Upper lobe of left lung (tissue), 6 donors: ENCODE measurements around the gene INCENP. TPM values are rescaled to one million over a fixed set of nuclear protein-coding genes. Genes with fewer than 3 reads are reported as not detected.
A peak's percentile ranks its signal among the peaks of the same experiment; 100 is the strongest.

Source experiments
- ATAC-seq, 2 donors: fragments of 200-7000 bp; cut with Tn5 transposase; one replicate each; pipeline ENCODE4 v1.9.1; 2022; ENCODE audit warnings: mild to moderate bottlenecking in 2 of 2, moderate library complexity in 2 of 2; ENCODE audit not compliant: low FRiP score in 2 of 2
- DNase-seq, 2 donors: peaks; one replicate each; pipeline ENCODE4 v3.0.0-alpha.2; 2019 to 2020
- H3K27ac ChIP-seq, 4 donors: fragments of 200-600 bp; sonication (generic); one replicate each; pipeline ENCODE4 v1.5.1; 2016 to 2019
- H3K27me3 ChIP-seq, 4 donors: fragments of 200-600 bp; sonication (generic); one replicate each; pipeline ENCODE4 v1.5.1; 2017 to 2019
- H3K36me3 ChIP-seq, 4 donors: fragments of 200-600 bp; sonication (generic); one replicate each; pipeline ENCODE4 v1.5.1; 2016 to 2019
- H3K4me1 ChIP-seq, 4 donors: fragments of 200-600 bp; sonication (generic); one replicate each; pipeline ENCODE4 v1.5.1; 2018 to 2019
- H3K4me3 ChIP-seq, 4 donors: fragments of 200-600 bp; sonication (generic); one replicate each; pipeline ENCODE4 v1.5.1; 2017 to 2019; ENCODE audit warnings: mild to moderate bottlenecking in 2 of 4, moderate library complexity in 1 of 4
- H3K9me3 ChIP-seq, 4 donors: fragments of 200-600 bp; sonication (generic); one replicate each; pipeline ENCODE4 v1.5.1; 2018 to 2019
- EP300 ChIP-seq, 4 donors: sonication (generic); formaldehyde crosslinking; IDR thresholded peaks; one replicate each; pipeline ENCODE4 v1.5.1; 2017; ENCODE audit warnings: antibody characterized with exemption in 4 of 4, control low read depth in 2 of 4
- POLR2A ChIP-seq, 4 donors: fragments of 450-650 bp; IDR thresholded peaks; one replicate each; pipeline ENCODE4 v1.5.1; 2016 to 2017; ENCODE audit warnings: antibody characterized with exemption in 4 of 4, mild to moderate bottlenecking in 2 of 4
- POLR2AphosphoS5 ChIP-seq, 2 donors: sonication (generic); formaldehyde crosslinking; IDR thresholded peaks; one replicate each; pipeline ENCODE4 v1.5.1; 2017; ENCODE audit warnings: antibody characterized with exemption in 2 of 2
- WGBS, 2 donors: methylation state at CpG; one replicate each; pipeline ENCODE4 v1.1.5; 2017 to 2018; 5-methylcytosine and 5-hydroxymethylcytosine counted together
- total RNA-seq, 6 donors: library from RNA; depleted of rRNA in 4 of 6; stranded (reverse); fragments of >200 nt in 4 of 6; gene quantifications; one replicate each; pipeline versions ENCODE4 v1.1.0 to v1.2.1, GENCODE V29; 2016 to 2021
- TF ChIP-seq, protein P1 (sequence below), 6 experiments: fragments of 450-650 bp in 4 of 6; fragments of 200-600 bp in 2 of 6; sonication (generic) in 2 of 6; IDR thresholded peaks; one replicate each; pipeline ENCODE4 v1.5.1; 2016 to 2019; ENCODE audit warnings: antibody characterized with exemption in 6 of 6
- donor health status: DM: no; HTN: no; CAD: no; lungs with moderate emphysema.
- donor health status: DM: no; HTN: yes; CAD: no; lungs with severe emphysema.

The INCENP gene
- total RNA-seq, 6 donors from 2014 or later = 11.9 to 44.0 (median 19.7) TPM

GRCh38 chr11:62147545-62147944, 23.7 kb downstream of the INCENP start:
- H3K36me3 ChIP-seq = peaks cover 18 to 92% (median 70%) of the 10 kb centered on the region in 4 donors
- H3K9me3 ChIP-seq = no peaks in the 10 kb centered on the region
- no peaks in the 10 kb centered on the region for H3K27me3 ChIP-seq
- DNase-seq = no peak
- 90 to 97% methylated on average over 12 of the region's 12 CpGs for WGBS, 2 donors
- H3K4me3 ChIP-seq = no peak overlapping the region
- ATAC-seq = no peak
- H3K27ac ChIP-seq = no peak overlapping the region
- no peaks in the 10 kb centered on the region for H3K4me1 ChIP-seq
- TF ChIP-seq POLR2A (IDR thresholded peaks at IDR 0.05) = no peak
- TF ChIP-seq, protein P1, sequence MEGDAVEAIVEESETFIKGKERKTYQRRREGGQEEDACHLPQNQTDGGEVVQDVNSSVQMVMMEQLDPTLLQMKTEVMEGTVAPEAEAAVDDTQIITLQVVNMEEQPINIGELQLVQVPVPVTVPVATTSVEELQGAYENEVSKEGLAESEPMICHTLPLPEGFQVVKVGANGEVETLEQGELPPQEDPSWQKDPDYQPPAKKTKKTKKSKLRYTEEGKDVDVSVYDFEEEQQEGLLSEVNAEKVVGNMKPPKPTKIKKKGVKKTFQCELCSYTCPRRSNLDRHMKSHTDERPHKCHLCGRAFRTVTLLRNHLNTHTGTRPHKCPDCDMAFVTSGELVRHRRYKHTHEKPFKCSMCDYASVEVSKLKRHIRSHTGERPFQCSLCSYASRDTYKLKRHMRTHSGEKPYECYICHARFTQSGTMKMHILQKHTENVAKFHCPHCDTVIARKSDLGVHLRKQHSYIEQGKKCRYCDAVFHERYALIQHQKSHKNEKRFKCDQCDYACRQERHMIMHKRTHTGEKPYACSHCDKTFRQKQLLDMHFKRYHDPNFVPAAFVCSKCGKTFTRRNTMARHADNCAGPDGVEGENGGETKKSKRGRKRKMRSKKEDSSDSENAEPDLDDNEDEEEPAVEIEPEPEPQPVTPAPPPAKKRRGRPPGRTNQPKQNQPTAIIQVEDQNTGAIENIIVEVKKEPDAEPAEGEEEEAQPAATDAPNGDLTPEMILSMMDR (IDR thresholded peaks at IDR 0.05) = no peak
- no peak for TF ChIP-seq POLR2AphosphoS5 (IDR thresholded peaks at IDR 0.05)
- TF ChIP-seq EP300 (IDR thresholded peaks at IDR 0.05) = no peak

- DNase-seq (no peak), ATAC-seq (no peak)
- no peaks in the 10 kb centered on the region for H3K27me3 ChIP-seq
- H3K36me3 ChIP-seq = peaks cover 18 to 86% (median 71%) of the 10 kb centered on the region in 4 donors
- H3K9me3 ChIP-seq = no peaks in the 10 kb centered on the region
- no peak overlapping the region for H3K4me3 ChIP-seq
- no peak overlapping the region for H3K27ac ChIP-seq
- no peak for TF ChIP-seq POLR2A (IDR thresholded peaks at IDR 0.05)
- no peak for TF ChIP-seq POLR2AphosphoS5 (IDR thresholded peaks at IDR 0.05)
- TF ChIP-seq, protein P1 (IDR thresholded peaks at IDR 0.05) = no peak
- TF ChIP-seq EP300 (IDR thresholded peaks at IDR 0.05) = no peak
- H3K4me1 ChIP-seq = no peaks in the 10 kb centered on the region
- WGBS, 2 donors = 93 to 97% methylated on average over 9 to 10 of the region's 10 CpGs
Observed at GRCh38 chr11:62148271-62148980, 24.6 kb downstream of the INCENP start.

- ATAC-seq (no peak), DNase-seq (no peak)
- Histone ChIP-seq H3K9me3 (no peaks in the 10 kb centered on the region), H3K27ac (no peak overlapping the region), H3K36me3 (peaks cover 11 to 75% (median 63%) of the 10 kb centered on the region in 4 donors), H3K4me1 (no peaks in the 10 kb centered on the region), H3K4me3 (no peak overlapping the region), H3K27me3 (no peaks in the 10 kb centered on the region)
- TF ChIP-seq POLR2A (IDR thresholded peaks at IDR 0.05) (no peak), POLR2AphosphoS5 (IDR thresholded peaks at IDR 0.05) (no peak), EP300 (IDR thresholded peaks at IDR 0.05) (no peak)
- TF ChIP-seq, protein P1 (IDR thresholded peaks at IDR 0.05) = no peak
- WGBS, 2 donors = 90% methylated on average over 8 to 17 of the region's 17 CpGs
Observed at GRCh38 chr11:62149986-62150886, 26.4 kb downstream of the INCENP start.

- H3K4me3 ChIP-seq = no peak overlapping the region
- no peak overlapping the region for H3K27ac ChIP-seq
- H3K9me3 ChIP-seq = no peaks in the 10 kb centered on the region
- TF ChIP-seq EP300 (IDR thresholded peaks at IDR 0.05) = no peak
- TF ChIP-seq, protein P1 (IDR thresholded peaks at IDR 0.05) = no peak
- no peak for TF ChIP-seq POLR2AphosphoS5 (IDR thresholded peaks at IDR 0.05)
- no peak for TF ChIP-seq POLR2A (IDR thresholded peaks at IDR 0.05)
- DNase-seq = no peak
- no peaks in the 10 kb centered on the region for H3K27me3 ChIP-seq
- ATAC-seq = peak in 1 of 2 donors; percentile 9
- WGBS, 2 donors = 93 to 94% methylated on average over 9 to 10 of the region's 10 CpGs
- H3K36me3 ChIP-seq = peaks cover 11 to 66% (median 56%) of the 10 kb centered on the region in 4 donors
- no peaks in the 10 kb centered on the region for H3K4me1 ChIP-seq
Observed at GRCh38 chr11:62150887-62151736, 27.3 kb downstream of the INCENP start.
